Astrocyte (in vitro differentiated cells and primary cell): ENCODE measurements around the gene ARHGEF17. TPM values are rescaled to one million over a fixed set of nuclear protein-coding genes. Genes with fewer than 3 reads are reported as not detected.

Source experiments
- DNase-seq: peaks from one replicate; pipeline ENCODE4 v3.0.0-alpha.2; 2010; ENCODE audit warnings: low read depth
- FAIRE-seq: peaks from 2 replicates; lab custom pipeline; 2011; peaks lifted over from hg19 to GRCh38; lab: Jason Lieb, UNC
- H2AFZ ChIP-seq: 2 replicates; pipeline ENCODE4 v1.6.0; 2012; ENCODE audit warnings: low read depth, low read length, inconsistent platforms
- H3K27ac ChIP-seq: 2 replicates; pipeline ENCODE4 v1.5.1; 2011; ENCODE audit warnings: low read depth, low read length, inconsistent platforms
- H3K27me3 ChIP-seq: 2 replicates; pipeline ENCODE4 v1.6.0; 2011; ENCODE audit warnings: low read length, inconsistent platforms; ENCODE audit not compliant: insufficient read depth
- H3K36me3 ChIP-seq: 2 replicates; pipeline ENCODE4 v1.5.1; 2011; ENCODE audit warnings: low read length, inconsistent platforms; ENCODE audit not compliant: insufficient read depth
- H3K4me1 ChIP-seq: 2 replicates; pipeline ENCODE4 v1.5.1; 2011; ENCODE audit warnings: low read length, inconsistent platforms; ENCODE audit not compliant: insufficient read depth
- H3K4me2 ChIP-seq: 2 replicates; pipeline ENCODE4 v1.6.0; 2012; ENCODE audit warnings: low read length, inconsistent platforms
- H3K4me3 ChIP-seq: 2 replicates; pipeline ENCODE4 v1.5.1; 2011; ENCODE audit warnings: low read depth, mild to moderate bottlenecking, low read length, inconsistent platforms; ENCODE audit not compliant: insufficient read depth
- H3K79me2 ChIP-seq: 2 replicates; pipeline ENCODE4 v1.6.0; 2012; ENCODE audit warnings: mild to moderate bottlenecking, low read length, inconsistent platforms; ENCODE audit not compliant: insufficient read depth
- H3K9ac ChIP-seq: 2 replicates; pipeline ENCODE4 v1.6.0; 2012; ENCODE audit warnings: mild to moderate bottlenecking, low read length, inconsistent platforms
- H3K9me3 ChIP-seq: 2 replicates; pipeline ENCODE4 v1.5.1; 2012; ENCODE audit warnings: low read depth, mild to moderate bottlenecking, low read length, inconsistent platforms; ENCODE audit not compliant: insufficient read depth
- H4K20me1 ChIP-seq: 2 replicates; pipeline ENCODE4 v1.6.0; 2012; ENCODE audit warnings: low read length, inconsistent platforms; ENCODE audit not compliant: insufficient read depth
- H3K27ac Mint-ChIP-seq: one replicate; pipeline ENCODE4 v1.8.0; 2021; ENCODE audit warnings: mild to moderate bottlenecking, mixed read lengths; ENCODE audit not compliant: unreplicated experiment
- H3K27me3 Mint-ChIP-seq: one replicate; pipeline ENCODE4 v1.8.0; 2021; ENCODE audit warnings: low read depth, mixed read lengths; ENCODE audit not compliant: unreplicated experiment
- H3K36me3 Mint-ChIP-seq: one replicate; pipeline ENCODE4 v1.8.0; 2021; ENCODE audit warnings: low read depth, mixed read lengths; ENCODE audit not compliant: unreplicated experiment
- H3K4me1 Mint-ChIP-seq: one replicate; pipeline ENCODE4 v1.8.0; 2021; ENCODE audit warnings: low read depth, mixed read lengths; ENCODE audit not compliant: unreplicated experiment
- H3K4me3 Mint-ChIP-seq: one replicate; pipeline ENCODE4 v1.8.0; 2021; ENCODE audit warnings: mild to moderate bottlenecking, moderate library complexity, mixed read lengths; ENCODE audit not compliant: unreplicated experiment
- H3K9me3 Mint-ChIP-seq: one replicate; pipeline ENCODE4 v1.8.0; 2021; ENCODE audit warnings: mild to moderate bottlenecking, mixed read lengths; ENCODE audit not compliant: unreplicated experiment
- EZH2 ChIP-seq: IDR thresholded peaks from 2 replicates; pipeline ENCODE4 v1.6.1; 2012; ENCODE audit warnings: mild to moderate bottlenecking, low read length, inconsistent platforms; ENCODE audit not compliant: insufficient read depth
- total RNA-seq: library from RNA; stranded (reverse); gene quantifications from 2 replicates; pipeline ENCODE4 v1.2.1, GENCODE V29; 2021
- TF ChIP-seq, protein P1 (sequence below): IDR thresholded peaks from 2 replicates; pipeline ENCODE4 v1.5.1; 2011; ENCODE audit warnings: low read depth, mild to moderate bottlenecking, inconsistent platforms, low read length, moderate library complexity; ENCODE audit not compliant: insufficient read depth

Gene ARHGEF17
- total RNA-seq, 1 donor from 2014 or later = 66.4 TPM

- H3K4me3 ChIP-seq = no peak overlapping the region
- no peaks in the 10 kb centered on the region for H3K9me3 ChIP-seq
- H3K79me2 ChIP-seq = no peaks in the 10 kb centered on the region
- Mint-ChIP-seq H3K9me3 (no peaks in the 10 kb centered on the region), H3K27ac (no peak overlapping the region), H3K4me3 (no peak overlapping the region), H3K27me3 (peaks cover 28% of the 10 kb centered on the region), H3K4me1 (peaks cover 3% of the 10 kb centered on the region), H3K36me3 (no peaks in the 10 kb centered on the region)
- no peaks in the 10 kb centered on the region for H3K36me3 ChIP-seq
- no peaks in the 10 kb centered on the region for H4K20me1 ChIP-seq
- H3K4me1 ChIP-seq = peaks cover 12% of the 10 kb centered on the region
- TF ChIP-seq, protein P1, sequence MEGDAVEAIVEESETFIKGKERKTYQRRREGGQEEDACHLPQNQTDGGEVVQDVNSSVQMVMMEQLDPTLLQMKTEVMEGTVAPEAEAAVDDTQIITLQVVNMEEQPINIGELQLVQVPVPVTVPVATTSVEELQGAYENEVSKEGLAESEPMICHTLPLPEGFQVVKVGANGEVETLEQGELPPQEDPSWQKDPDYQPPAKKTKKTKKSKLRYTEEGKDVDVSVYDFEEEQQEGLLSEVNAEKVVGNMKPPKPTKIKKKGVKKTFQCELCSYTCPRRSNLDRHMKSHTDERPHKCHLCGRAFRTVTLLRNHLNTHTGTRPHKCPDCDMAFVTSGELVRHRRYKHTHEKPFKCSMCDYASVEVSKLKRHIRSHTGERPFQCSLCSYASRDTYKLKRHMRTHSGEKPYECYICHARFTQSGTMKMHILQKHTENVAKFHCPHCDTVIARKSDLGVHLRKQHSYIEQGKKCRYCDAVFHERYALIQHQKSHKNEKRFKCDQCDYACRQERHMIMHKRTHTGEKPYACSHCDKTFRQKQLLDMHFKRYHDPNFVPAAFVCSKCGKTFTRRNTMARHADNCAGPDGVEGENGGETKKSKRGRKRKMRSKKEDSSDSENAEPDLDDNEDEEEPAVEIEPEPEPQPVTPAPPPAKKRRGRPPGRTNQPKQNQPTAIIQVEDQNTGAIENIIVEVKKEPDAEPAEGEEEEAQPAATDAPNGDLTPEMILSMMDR = no peak
- TF ChIP-seq EZH2 = no peak
- no peak overlapping the region for H2AFZ ChIP-seq
- no peak overlapping the region for H3K27ac ChIP-seq
- no peaks in the 10 kb centered on the region for H3K27me3 ChIP-seq
- no peak overlapping the region for H3K4me2 ChIP-seq
- H3K9ac ChIP-seq = no peak overlapping the region
- no peak for FAIRE-seq
- no peak for DNase-seq
Measured at GRCh38 chr11:73298233-73298632, 9.8 kb upstream of the ARHGEF17 start.

GRCh38 chr11:73299751-73300150 lies 8.3 kb upstream of the ARHGEF17 start:
- peaks cover 3% of the 10 kb centered on the region for H3K4me1 Mint-ChIP-seq
- DNase-seq (no peak), FAIRE-seq (no peak)
- H3K36me3 Mint-ChIP-seq = no peaks in the 10 kb centered on the region
- Histone ChIP-seq H4K20me1 (no peaks in the 10 kb centered on the region), H3K4me2 (no peak overlapping the region), H3K79me2 (no peaks in the 10 kb centered on the region), H3K9ac (no peak overlapping the region), H3K27ac (no peak overlapping the region), H3K4me3 (no peak overlapping the region), H3K27me3 (no peaks in the 10 kb centered on the region), H3K9me3 (no peaks in the 10 kb centered on the region), H3K36me3 (no peaks in the 10 kb centered on the region), H3K4me1 (peaks cover 11% of the 10 kb centered on the region), H2AFZ (no peak overlapping the region)
- H3K4me3 Mint-ChIP-seq = no peak overlapping the region
- TF ChIP-seq EZH2 = no peak
- TF ChIP-seq, protein P1 = no peak
- H3K27me3 Mint-ChIP-seq = peaks cover 20% of the 10 kb centered on the region
- no peaks in the 10 kb centered on the region for H3K9me3 Mint-ChIP-seq
- no peak overlapping the region for H3K27ac Mint-ChIP-seq

GRCh38 chr11:73306069-73306841 lies 1.8 kb upstream of the ARHGEF17 start:
- peaks cover 28% of the 10 kb centered on the region for H3K79me2 ChIP-seq
- no peak for FAIRE-seq
- peak overlapping the region; percentile 99 for H3K4me2 ChIP-seq
- no peak overlapping the region for H3K27ac ChIP-seq
- no peak overlapping the region for H3K4me3 ChIP-seq
- peak overlapping the region; percentile 77 for H3K27ac Mint-ChIP-seq
- H4K20me1 ChIP-seq = peaks cover 19% of the 10 kb centered on the region
- H3K36me3 ChIP-seq = no peaks in the 10 kb centered on the region
- peaks cover 24% of the 10 kb centered on the region for H3K4me1 ChIP-seq
- H3K4me3 Mint-ChIP-seq = peak overlapping the region; percentile 79
- no peak overlapping the region for H3K9ac ChIP-seq
- H2AFZ ChIP-seq = no peak overlapping the region
- peaks cover 2% of the 10 kb centered on the region for H3K36me3 Mint-ChIP-seq
- no peak for DNase-seq
- no peaks in the 10 kb centered on the region for H3K27me3 ChIP-seq
- no peaks in the 10 kb centered on the region for H3K9me3 ChIP-seq
- no peaks in the 10 kb centered on the region for H3K9me3 Mint-ChIP-seq
- no peak for TF ChIP-seq EZH2
- TF ChIP-seq, protein P1 = no peak
- peaks cover 2% of the 10 kb centered on the region for H3K27me3 Mint-ChIP-seq
- H3K4me1 Mint-ChIP-seq = peaks cover 2% of the 10 kb centered on the region
